GM21529 (cell line): Measurements from ENCODE around the gene HELQ.
"Not testable (repeated sequence)": the region's sequence is repeated elsewhere in the genome, so short reads cannot be mapped to it uniquely, and the experiment has no call there.

Source experiments
- ATAC-seq: cut with Tn5 transposase; IDR thresholded peaks from one replicate; pipeline ENCODE4 v1.9.1; 2021; ENCODE audit not compliant: unreplicated experiment

HELQ gene

DNA sequence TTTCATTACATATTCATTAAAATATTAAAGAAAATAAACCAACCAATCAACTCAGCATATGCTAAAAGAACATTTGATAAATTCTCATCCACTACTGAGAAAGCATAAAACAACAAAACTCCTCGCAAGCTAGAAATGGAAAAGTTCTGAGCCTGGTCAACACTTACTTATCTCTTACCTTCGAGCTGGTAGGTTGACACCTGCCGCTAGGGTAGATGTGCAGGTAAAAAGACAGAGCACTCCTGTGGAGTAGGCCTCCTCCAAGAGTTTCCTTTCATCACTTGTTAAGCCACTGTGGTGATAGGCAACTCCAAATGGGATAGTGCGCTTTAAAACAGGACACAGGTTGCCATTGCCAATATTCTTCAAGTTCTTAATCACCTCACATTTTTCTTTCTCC lies 18.9 kb downstream of the HELQ start:
- no peak for ATAC-seq

DNA sequence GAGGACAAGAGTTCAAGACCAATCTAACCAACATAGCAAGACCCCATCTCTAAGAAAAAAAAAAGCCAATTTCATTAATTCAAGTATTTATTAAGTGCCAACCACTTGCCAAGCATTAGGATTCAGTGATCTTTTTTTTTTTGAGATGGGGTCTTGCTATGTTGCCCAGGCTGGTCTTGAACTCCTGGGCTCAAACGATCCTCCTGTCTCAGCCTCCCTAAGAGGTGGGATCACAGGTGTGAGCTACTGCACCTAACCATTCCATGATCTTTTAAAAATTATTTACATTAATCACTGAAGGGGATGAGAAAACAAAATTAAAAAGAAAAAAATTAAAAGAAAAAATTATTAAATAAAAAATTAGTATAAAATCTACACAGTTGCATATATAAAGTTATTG lies 24.4 kb downstream of the HELQ start:
- ATAC-seq: no peak

DNA sequence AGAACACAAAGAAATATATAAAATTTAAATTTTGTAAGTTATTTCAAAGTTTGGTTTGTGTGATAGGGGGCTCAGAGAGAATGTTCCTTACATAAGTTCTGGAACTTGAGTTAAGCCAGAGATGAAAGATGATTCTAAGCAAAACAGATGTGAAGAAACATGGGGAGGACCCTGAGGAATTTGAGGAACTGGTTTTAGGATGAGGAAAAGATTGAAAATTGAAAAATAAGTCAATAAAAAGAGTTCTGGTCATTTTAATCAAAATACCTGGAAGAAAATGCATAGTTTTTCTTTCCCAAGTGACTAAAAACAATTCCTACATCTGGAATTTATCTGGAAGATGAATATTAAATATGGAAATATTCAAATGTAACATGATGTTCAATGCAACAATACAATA lies 37.4 kb downstream of the HELQ start:
- no peak for ATAC-seq

DNA sequence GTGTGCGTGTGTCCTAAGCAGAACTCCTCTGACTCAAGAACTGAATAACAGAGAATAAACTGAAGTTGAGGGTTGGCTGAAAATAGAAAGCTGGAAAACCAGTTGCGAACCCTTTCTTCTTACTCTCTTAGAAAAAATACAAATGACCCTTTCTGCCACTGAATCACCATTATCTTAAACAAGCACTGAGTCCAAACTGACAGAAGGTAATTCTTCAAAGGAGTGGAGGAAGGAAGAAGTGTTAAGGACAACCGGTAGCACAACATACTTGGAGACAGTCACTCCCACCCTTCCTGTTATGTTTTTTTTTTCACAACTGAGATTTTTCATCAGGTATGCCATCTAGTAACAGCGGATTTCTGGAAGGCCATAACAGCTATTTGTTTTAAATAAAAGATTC lies 38.1 kb downstream of the HELQ start:
- no peak for ATAC-seq

DNA sequence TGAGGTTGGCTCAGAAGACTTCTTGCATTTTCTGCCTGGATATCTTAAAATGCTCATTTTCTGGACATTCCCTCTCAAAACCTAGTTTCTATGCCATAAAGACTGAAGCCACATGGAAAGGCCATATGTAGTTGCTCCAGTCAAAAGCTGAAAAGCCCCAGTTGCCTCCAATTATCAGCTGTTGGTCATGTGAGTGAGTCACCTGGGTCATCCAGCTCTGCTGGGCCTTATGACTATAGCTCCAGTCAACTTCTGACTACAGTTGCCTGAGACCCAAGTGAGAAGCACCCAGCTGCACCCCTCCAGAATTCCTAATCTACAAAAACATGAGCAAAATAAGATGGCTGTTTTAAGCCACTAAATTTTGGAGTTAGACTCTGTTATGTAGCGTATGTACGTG lies 41.9 kb downstream of the HELQ start:
- ATAC-seq: no peak

DNA sequence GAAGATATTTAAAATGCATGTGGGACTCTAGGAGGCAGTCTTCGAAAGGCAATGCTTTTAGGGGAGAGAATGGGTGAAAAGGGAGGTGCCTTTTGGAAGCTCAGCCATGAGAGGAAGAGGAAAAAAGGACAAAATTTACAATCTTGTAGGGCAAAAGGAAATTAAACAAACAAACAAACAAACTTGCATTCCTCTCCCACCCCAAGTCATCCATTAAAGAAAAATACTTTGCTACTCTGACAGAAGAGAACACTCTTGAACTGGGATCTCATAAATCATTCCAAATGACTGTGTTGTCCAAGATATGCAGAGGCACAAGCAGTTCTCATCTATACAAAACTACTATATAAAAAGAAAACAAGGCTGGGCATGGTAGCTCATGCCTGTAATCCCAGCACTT lies 46.7 kb downstream of the HELQ start:
- no peak for ATAC-seq

DNA sequence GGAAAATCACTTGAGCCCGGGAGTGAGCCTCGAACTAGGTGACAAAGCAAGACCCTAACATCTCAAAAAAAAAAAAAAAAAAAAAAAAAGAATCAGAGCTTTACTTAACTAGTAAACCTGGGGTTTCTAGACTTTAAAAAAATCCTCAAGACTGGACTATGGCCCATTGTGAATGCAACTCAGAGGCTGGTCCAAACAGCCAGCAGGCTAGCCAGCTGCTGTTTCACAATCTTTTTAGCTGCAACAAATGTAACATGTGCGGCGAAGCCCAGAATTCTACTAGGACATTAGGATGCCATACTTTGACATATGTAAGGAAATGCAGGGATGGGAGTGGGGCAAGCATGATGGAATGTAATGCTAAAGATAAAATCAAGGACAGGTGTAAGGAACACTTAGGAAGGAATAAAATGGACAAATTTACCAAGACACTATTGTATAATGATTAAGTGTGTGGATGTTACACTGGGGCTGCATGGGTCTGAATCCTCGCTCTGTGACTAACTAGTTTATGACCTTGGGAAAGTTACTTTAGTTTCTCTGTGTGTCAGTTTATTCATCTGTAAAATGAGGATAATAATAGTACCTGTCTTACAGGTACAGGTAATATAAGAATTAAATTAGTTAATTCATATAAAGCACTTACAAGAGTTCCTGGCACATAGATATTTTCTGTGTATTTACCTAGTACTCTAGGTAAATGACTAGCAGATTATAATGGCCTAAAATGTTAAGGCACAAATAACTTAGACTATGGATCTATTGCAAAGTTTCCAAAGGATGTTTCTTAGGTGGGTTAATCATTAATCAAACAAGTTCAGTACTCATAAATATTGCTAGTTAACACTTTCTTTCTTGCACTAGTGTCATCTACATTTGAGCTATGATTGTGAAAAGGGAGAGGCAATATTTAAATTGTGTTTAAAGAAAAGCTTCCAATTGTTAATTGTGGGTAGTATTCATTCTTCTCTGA lies 49.5 kb downstream of the HELQ start:
- no peak for ATAC-seq

DNA sequence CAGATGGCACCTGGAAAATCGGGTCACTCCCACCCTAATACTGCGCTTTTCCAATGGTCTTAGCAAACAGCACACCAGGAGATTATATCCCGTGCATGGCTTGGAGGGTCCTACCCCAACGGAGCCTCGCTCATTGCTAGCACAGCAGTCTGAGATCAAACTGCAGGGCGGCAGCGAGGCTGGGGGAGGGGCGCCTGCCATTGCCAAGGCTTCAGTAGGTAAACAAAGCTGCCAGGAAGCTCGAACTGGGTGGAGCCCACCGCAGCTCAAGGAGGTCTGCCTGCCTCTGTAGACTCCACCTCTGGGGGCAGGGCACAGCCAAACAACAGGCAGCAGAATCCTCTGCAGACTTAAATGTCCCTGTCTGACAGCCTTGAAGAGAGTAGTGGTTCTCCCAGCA lies 57.5 kb downstream of the HELQ start:
- ATAC-seq: not testable (repeated sequence)

DNA sequence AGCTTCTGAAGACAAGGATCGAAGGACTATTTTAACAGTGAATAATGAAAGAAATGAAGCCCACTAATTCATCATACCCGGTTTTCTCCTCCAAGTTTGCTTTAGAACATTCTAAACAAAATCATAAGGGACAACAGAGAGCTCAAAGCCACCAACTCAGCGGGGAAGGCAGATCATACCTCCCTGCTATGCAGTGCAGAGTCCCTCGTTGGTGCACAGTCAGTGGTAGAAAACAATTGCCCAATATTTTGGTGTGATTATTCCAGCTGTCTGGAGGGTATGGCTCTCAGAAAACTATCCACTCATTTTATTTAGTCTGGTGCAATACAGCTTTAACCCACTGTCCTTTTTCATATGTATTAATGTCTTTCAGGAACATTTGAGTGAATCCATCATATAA lies 61.7 kb downstream of the HELQ start:
- no peak for ATAC-seq

DNA sequence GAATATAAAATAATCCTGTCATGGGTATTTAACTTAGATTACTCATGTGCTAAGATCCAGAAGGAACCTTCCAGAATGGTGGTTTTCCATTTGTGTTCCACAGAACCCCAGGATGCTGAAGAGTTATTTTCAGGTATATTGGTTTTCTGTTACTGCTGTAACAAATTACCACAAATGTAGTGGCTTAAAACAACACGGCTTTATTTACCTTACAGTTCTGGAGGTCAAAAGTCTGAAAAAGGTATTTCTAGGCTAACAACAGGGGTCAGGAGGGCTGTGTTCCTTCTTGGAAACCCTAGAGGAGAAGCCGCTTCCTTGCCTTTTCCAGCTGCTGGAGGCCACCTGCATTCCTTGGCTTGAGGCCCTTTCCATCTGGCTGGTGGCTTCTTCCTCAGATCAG lies 63.1 kb downstream of the HELQ start:
- no peak for ATAC-seq

DNA sequence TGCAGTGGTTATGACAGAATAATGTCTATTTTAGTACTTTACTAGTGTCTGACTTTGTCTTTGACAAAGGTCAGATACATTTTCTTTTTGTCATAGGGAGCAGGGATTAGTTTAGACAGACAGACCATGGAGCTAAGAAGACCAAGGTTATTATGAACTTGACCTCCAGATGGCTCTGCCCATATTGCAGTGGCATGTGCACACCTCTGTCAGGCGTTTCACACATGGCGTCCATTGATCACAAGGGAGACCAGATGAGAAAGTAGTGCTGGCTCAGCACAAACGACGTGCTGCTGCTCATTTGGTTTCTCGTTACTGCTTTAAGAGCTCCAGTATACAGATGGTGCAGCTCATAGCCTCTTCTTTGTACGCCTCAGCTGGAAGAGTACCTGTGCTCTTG lies 64.7 kb downstream of the HELQ start:
- no peak for ATAC-seq

DNA sequence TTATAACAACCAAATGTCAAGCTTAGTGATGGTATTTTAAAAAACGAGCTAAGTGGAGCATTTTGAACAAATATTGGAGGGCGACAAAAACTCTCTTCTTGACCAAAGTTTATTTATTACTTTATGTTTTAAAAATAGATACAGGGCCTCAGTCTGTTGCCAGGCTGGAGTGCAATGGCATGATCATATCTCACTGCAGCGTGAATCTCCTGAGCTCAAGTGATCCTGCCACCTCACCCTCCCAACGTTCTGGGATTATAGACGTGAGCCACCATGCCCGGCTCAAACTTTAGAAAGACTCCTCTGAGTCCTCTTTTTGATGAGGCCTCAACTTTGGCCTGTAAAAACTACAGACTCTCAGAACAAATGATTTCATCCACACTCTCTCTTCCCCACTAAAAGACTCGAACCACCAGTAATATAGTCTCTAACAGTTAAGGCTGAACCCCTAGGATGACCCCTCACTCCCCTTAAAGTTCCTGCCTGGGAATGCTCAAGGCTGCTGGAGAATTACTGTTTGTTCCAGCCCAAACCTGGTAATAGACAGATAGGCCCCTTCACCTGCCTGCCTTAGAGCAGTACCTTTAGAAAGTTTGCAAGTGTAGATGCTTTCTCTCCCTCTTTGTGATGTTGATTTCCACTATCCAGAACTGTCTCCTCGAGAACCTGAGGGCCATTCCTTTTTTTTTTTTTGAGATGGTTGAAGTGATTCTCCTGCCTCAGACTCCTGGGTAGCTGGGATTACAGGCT lies 65.7 kb downstream of the HELQ start:
- no peak for ATAC-seq

DNA sequence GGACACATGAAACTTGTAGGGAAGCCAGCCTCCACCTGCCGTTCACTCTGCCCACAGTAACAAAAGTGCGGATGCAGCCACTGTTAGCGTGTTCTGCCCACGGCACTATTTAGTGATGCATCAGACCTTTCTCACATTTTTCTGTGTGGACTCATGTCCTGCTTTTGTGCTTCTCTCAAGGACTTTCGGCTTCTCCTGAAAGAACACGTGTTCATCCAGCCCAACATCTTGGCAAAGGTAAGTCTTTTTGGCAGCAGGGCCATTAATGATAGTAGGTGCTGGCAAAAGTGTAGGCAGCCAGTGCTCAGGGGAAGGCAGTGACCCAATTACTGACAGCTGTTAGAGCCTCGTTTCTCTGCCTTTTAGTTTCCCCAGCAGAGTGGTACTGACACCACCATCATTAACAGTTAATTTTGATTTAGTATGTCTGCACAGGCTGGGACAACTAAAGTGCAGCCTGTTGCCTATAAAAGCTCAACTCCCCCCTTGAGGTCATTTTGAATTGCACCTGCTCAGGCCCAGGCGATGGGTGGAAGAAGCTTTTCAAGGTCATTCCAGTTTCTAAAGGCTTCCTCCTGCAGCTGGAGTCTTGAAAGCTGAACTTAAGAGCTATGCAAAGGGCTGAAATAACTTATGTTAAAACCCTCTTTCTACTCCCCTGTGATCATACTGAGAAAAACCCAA lies 66.4 kb downstream of the HELQ start:
- no peak for ATAC-seq

DNA sequence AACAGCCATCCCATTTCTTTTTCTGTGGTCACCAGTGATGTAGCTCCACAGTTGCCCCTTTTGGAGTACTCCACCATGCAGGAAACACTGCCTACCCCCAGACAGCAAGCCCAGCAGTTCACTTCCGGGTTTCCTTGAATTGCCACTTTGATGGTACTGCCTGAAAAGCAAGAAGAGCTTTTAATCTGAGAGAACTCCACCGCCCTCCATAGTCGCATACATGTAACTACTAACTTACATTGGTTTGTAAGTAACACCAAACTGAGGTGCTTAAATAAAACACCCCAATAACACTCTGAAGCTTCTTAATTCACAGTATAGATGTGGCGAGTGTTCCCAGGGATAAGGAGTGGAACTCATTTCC lies 67.3 kb downstream of the HELQ start:
- no peak for ATAC-seq

DNA sequence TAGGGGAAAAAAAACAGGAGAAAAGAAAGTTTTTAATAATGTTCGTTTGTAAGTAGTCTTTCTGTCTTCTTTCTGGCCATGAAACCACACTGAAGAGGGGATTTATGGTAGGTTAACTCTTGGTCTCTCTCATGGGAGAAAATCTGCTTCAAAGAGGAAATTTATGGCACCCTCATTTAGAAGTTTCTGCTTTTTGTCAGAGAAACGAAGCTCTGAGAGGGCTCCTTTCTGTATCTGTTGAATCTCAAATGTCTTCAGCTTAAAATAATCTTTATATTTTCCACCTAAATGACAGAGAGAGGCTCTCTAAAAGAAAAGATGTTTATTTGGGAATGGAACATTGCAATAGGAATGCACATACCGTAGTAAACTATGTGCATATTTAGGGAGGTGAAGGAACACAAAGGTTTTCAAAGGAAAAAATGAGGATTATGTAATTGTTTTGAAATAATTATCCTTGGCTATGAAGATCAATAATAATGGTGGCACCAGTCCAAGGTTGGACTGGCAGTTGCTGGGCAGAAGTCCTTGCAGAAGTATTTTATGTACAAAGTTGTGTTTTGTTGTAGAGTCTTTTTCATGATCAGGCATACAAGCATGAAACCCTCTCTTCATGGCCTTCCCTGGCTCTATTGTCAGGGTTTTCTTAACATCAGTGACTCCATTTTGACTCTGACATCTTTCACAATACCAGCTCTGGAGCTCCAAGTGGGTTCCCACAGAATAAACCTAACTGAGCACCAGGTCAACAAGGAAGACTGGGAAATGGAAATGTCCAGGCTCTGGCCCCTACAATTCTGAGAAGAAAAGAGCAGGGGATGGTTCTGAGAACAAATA lies 67.9 kb downstream of the HELQ start:
- no peak for ATAC-seq

DNA sequence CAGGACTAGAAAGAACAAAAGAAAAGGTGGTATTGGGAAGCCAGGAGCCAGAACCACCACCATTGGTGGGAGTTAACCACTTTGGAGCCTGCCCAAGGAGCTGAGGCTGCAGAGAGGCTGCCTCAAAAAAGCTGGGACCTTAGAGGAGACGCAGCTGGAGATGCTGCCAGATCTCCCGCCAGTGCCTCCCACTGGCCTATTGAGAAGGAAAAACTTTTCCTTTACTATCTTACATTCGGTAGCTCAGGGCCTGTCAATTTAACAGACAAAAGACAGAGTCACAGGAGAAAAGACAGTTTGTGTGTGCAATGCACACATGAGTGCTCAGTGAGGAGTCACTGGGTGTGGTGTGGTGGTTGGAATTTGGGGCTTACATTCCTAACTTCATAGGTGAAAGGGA lies 68.6 kb downstream of the HELQ start:
- ATAC-seq: no peak

DNA sequence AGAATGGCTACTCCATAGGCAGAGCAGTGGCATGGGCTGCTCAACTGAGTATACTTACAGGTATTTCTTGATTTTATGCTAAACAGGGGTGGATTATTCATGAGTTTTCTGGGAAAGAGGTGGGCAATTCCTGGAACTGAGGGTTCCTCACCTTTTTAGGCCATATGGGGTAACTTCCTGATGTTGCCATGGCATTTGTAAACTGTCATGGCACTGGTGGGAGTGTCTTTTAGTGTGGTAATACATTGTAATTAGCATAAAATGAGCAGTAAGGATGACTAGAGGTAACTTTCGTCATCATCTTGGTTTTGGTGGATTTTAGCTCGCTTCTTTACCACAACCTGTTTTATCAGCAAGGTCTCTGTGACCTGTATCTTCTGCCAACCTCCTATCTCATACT lies 72.8 kb downstream of the HELQ start:
- ATAC-seq: no peak

DNA sequence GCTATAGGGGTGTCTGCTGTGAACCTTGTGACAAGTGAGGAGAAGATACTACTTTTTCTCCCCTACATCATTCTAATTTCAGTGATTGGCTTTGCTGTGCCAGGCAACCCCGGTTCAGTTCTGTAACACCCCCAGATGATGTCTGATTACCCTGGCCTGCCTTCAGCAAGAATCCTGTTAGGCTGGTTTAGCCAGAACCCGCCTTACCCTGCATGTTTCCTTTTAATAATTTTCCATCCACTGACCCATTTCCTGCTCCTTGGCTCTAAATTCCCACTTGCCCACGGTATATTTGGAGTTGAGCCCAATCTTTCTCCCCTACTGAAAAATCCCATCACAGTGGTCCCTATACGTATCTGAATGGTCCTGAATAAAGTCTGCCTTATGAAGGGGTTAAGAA lies 74.5 kb downstream of the HELQ start:
- ATAC-seq: no peak

DNA sequence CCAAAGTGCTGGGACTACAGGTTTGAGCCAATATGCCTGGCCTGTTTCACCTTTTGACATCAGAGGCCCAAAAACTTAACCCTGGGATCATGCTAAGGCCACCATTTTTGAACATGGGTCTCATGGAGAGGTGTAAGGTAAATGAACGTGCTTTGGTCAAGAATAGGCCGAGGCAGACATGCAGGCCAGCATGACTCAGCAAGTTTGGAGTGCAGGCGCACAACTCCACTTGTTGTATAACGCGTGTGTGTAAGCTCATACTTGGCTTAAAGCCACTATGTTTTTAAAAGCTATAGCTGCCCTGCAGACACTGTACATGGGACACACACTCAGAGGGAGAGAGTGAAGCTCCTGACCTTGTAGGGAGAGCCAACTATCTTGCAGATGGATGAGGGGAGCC lies 77.2 kb downstream of the HELQ start:
- ATAC-seq: no peak

DNA sequence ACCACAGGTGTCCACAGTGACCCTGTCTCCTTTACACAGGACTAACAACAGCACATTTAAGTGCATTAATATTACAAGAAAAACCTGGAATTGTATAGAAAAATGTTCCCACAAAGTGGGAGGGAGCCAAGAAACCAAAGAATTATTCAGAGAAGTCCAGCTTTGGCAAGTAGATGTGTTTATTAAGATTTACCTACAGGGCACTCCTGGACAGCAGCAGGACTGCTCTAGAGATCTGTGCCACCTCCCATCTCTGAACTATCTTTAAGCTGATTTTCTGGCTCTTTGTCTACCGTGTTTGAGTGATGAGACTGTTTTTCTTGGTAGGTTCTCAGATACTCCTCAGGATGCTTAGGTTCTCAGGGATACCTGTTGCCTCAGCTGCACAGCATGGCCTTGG lies 82.7 kb downstream of the HELQ start:
- ATAC-seq: no peak

DNA sequence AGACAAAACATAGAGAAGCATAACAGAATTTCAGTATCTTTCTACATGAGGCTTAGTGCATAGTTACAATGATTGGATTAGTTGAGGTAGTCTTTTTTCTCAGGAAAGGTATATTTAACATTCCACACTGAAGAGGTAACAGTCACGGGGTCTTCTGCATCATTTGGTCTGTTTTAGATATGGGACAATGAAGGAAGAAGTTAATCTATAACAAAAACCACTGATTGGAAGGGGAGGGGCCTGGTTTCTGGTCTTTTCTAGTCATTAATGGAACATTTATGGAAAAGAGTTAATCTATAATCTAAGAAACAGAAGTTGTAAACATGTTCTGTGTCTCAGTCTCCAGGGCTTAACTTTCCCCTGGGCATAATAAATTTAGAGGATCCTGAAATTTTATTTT lies 83.7 kb downstream of the HELQ start:
- no peak for ATAC-seq
